HepG2 (cell line): ENCODE data around the gene ZNF217. TPM values are rescaled to one million over a fixed set of nuclear protein-coding genes. Genes with fewer than 3 reads are reported as not detected.

Experiments used
- ELF4 ChIP-seq: sonication (generic); formaldehyde crosslinking; IDR thresholded peaks from 2 replicates; pipeline ENCODE4 v1.5.0; 2020; ENCODE audit warnings: missing genetic modification reagents, mild to moderate bottlenecking, moderate library complexity, borderline replicate concordance
- FOXM1 ChIP-seq: sonication (generic); formaldehyde crosslinking; IDR thresholded peaks from 2 replicates; pipeline ENCODE4 v1.5.0; 2020; ENCODE audit warnings: missing genetic modification reagents
- GATAD1 ChIP-seq: IDR thresholded peaks from 2 replicates; pipeline ENCODE4 v1.6.1; 2016; ENCODE audit warnings: missing genetic modification reagents, missing compliant biosample characterization
- ISL2 ChIP-seq: sonication (generic); formaldehyde crosslinking; IDR thresholded peaks from 2 replicates; pipeline ENCODE4 v1.5.0; 2020; ENCODE audit warnings: missing genetic modification reagents
- JARID2 ChIP-seq: sonication (generic); formaldehyde crosslinking; IDR thresholded peaks from 2 replicates; pipeline ENCODE4 v1.8.1; 2023; ENCODE audit warnings: missing genetic modification reagents, inconsistent platforms; ENCODE audit not compliant: insufficient replicate concordance
- NCOR1 ChIP-seq: fragments of 200-600 bp; sonication (generic); IDR thresholded peaks from 2 replicates; pipeline ENCODE4 v1.7.0; 2017; ENCODE audit warnings: antibody characterized with exemption, low read length, borderline replicate concordance
- NR2F2 ChIP-seq: IDR thresholded peaks from 2 replicates; pipeline ENCODE4 v1.6.1; 2012; ENCODE audit warnings: low read depth, inconsistent platforms, borderline replicate concordance
- PITX1 ChIP-seq: sonication (generic); formaldehyde crosslinking; IDR thresholded peaks from 2 replicates; pipeline ENCODE4 v1.5.1; 2020; ENCODE audit warnings: mild to moderate bottlenecking, missing genetic modification reagents
- RORA ChIP-seq: sonication (generic); formaldehyde crosslinking; IDR thresholded peaks from 2 replicates; pipeline ENCODE4 v1.5.0; 2020; ENCODE audit warnings: mild to moderate bottlenecking, missing genetic modification reagents, moderate library complexity
- SALL2 ChIP-seq: sonication (generic); formaldehyde crosslinking; IDR thresholded peaks from 2 replicates; pipeline ENCODE4 v1.8.1; 2023; ENCODE audit warnings: mild to moderate bottlenecking, missing genetic modification reagents, inconsistent platforms
- SCMH1 ChIP-seq: sonication (generic); formaldehyde crosslinking; IDR thresholded peaks from 2 replicates; pipeline ENCODE4 v1.9.0; 2021; ENCODE audit warnings: missing genetic modification reagents, mild to moderate bottlenecking, borderline replicate concordance
- ZBTB33 ChIP-seq: sonication (generic); formaldehyde crosslinking; IDR thresholded peaks from 2 replicates; pipeline ENCODE4 v1.4.0; 2020; ENCODE audit warnings: missing genetic modification reagents
- ZBTB4 ChIP-seq: sonication (generic); formaldehyde crosslinking; IDR thresholded peaks from 2 replicates; pipeline ENCODE4 v1.4.0; 2020; ENCODE audit warnings: missing genetic modification reagents, mild to moderate bottlenecking, borderline replicate concordance
- ZBTB7B ChIP-seq: sonication (generic); formaldehyde crosslinking; IDR thresholded peaks from 2 replicates; pipeline ENCODE4 v1.4.0; 2020; ENCODE audit warnings: missing genetic modification reagents
- ZHX2 ChIP-seq, 2 experiments: sonication (generic) in 1 of 2; formaldehyde crosslinking in 1 of 2; IDR thresholded peaks; 2 replicates each; pipeline versions ENCODE4 v1.6.1 to v1.9.0; 2014 to 2022; ENCODE audit warnings: antibody characterized with exemption in 1 of 2, borderline replicate concordance in 1 of 2, inconsistent platforms in 1 of 2, low read depth in 1 of 2, missing genetic modification reagents in 1 of 2
- ZNF282 ChIP-seq: fragments of 450-650 bp; IDR thresholded peaks from 2 replicates; pipeline ENCODE4 v1.6.1; 2018; ENCODE audit not compliant: partially characterized antibody
- ZNF775 ChIP-seq: sonication (generic); formaldehyde crosslinking; IDR thresholded peaks from 2 replicates; pipeline ENCODE4 v1.4.0; 2020; ENCODE audit warnings: missing genetic modification reagents, mild to moderate bottlenecking, moderate library complexity, borderline replicate concordance
- polyA plus RNA-seq, 8 experiments: library from polyadenylated mRNA; depleted of rRNA in 3 of 8; stranded (reverse) in 7 of 8; unstranded in 1 of 8; fragments of >200 nt; fragmentation: Illumina TruSeq in 4 of 8; extraction: Trizol in 4 of 8; gene quantifications; 2 replicates each; pipeline versions ENCODE4 v1.2.1 to v1.2.3, GENCODE V29; 2011 to 2016; ENCODE audit warnings: low read depth in 4 of 8, missing spikeins in 1 of 8, mixed read lengths in 1 of 8; ENCODE audit not compliant: insufficient read depth in 1 of 8
- total RNA-seq, 5 experiments: library from RNA; depleted of rRNA; stranded (reverse); fragments of >200 nt; fragmentation: Illumina TruSeq; extraction: Trizol; gene quantifications; 2 replicates each; pipeline ENCODE4 v1.2.3, GENCODE V29; 2016; ENCODE audit warnings: low read depth in 1 of 5

The ZNF217 gene
- total and polyA plus RNA-seq, 2 of the 13 experiments (the other 11 are each of a cell fraction or from before 2014, with no cell fraction given) = 22.3 to 29.8 TPM

- peak; percentile 54 for TF ChIP-seq ZBTB33
- peak; percentile 73 for TF ChIP-seq NR2F2
- no peak for TF ChIP-seq FOXM1 (CRISPR knock-in tag)
- TF ChIP-seq RORA (CRISPR knock-in tag) = peak; percentile 76; the same call in 1 of the 2 replicates
- no peak for TF ChIP-seq SCMH1
- TF ChIP-seq PITX1 (CRISPR knock-in tag) = peak; percentile 88; the same call in 1 of the 2 replicates
- no peak for TF ChIP-seq ZNF775 (CRISPR knock-in tag)
- TF ChIP-seq NCOR1 = peak; percentile 95
- no peak for TF ChIP-seq ZHX2 (IDR thresholded peaks at IDR 0.05; ENCODE audit: low read depth)
- no peak; the same call in 1 of the 2 replicates for TF ChIP-seq ZHX2 (CRISPR knock-in tag; IDR thresholded peaks at IDR 0.05; ENCODE audit: borderline replicate concordance)
- peak; percentile 57; the same call in 1 of the 2 replicates for TF ChIP-seq GATAD1 (CRISPR knock-in tag)
- no peak; the same call in 1 of the 2 replicates for TF ChIP-seq ZBTB7B (CRISPR knock-in tag)
- TF ChIP-seq JARID2 (CRISPR knock-in tag) = no peak
- peak; percentile 78 for TF ChIP-seq SALL2 (CRISPR knock-in tag)
- peak; percentile 76; the same call in 1 of the 2 replicates for TF ChIP-seq ZBTB4 (CRISPR knock-in tag)
- peak; percentile 49; the same call in 1 of the 2 replicates for TF ChIP-seq ELF4
- TF ChIP-seq ISL2 (CRISPR knock-in tag) = peak; percentile 96
- no peak for TF ChIP-seq ZNF282
These were observed 48.8 kb upstream of the ZNF217 start (continued) for GRCh38 chr20:53642196-53643030.
